CD4-positive, alpha-beta T cell treated with Interleukin-15 for 1 hour (primary cell): ENCODE data around the gene UNC13D.
A peak's percentile ranks its signal among the peaks of the same experiment; 100 is the strongest.
"Not testable (repeated sequence)": the region's sequence is repeated elsewhere in the genome, so short reads cannot be mapped to it uniquely, and the experiment has no call there.

Source experiments
- DNase-seq: peaks from one replicate; pipeline ENCODE4 v3.0.0-alpha.2; 2020

Gene UNC13D

DNA sequence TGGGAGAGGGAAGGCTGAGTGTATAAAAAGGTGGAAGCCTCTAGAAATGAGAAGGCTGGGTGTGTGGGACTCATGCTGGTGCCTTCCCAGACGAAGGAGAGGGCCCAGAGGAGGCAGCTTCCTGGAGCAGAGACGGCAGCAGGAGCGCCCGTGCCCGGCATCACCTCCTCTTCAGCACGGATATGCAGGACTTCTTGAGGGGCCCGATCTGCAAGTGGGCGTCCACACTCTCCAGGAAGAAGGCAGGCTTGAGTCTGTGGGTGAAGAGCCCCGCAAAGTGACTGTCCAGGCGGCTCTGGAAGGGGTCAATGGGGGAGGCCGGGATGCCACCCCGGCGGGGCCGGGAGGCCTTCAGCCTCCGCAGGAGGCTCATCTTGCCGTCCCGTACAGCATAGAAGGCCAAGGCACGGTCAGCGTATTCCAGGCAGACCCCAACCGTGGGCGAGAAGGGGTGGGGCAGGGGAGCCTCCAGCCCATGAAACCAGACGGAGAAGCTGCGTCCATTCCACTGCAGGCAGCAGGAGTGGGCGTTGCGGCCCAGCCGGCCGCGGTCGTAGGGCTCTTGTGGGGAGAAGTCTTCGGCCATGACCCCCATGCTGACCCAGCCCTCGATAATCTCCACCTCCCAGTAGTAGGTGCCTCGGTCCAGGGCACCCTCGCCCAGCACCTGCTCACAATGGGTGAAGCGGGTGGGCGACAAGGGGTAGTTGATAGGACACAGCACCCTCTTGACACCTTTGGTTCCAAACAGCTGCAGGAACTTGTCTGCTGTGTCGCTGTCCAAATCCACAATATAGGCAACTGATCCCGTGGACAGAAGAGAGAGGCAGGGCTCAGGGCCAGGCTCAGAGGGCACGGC, 30.3 kb upstream of the UNC13D start:
- no peak for DNase-seq

DNA sequence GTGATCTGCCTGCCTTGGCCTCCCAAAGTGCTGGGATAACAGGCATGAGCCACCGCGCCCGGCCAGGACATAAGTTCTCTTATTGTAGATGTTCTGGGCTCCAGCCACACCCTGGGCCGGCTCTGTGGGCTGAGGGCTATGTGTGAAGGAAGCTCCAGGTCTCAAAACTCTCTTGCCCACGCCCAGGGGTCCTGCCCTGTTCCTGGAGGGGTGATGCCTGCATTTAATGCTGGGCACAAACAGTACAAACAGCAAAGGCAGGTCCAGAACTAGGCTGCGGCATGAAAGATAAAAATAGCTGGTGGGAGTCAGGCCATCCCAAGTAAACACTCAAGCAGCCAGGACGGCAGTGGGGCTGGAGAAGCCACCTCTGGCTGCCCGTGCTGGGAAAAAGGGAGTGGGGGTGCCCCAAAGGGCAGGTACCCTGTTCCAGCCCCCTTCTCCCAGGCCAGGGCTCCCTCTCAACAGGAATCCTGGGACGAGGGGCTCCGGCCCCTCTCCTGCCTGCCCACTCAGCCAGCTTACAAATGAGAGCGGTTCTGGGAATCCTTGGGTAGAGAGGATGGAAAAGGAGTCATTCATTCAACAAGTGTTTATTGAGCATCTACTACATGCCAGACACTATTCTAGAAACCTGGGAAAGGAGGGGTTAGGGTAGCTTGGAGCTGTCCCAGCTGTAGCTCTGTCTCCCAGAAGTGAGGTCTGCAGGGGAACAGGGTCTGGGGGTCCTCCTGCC, 29.6 kb upstream of the UNC13D start:
- no peak for DNase-seq

DNA sequence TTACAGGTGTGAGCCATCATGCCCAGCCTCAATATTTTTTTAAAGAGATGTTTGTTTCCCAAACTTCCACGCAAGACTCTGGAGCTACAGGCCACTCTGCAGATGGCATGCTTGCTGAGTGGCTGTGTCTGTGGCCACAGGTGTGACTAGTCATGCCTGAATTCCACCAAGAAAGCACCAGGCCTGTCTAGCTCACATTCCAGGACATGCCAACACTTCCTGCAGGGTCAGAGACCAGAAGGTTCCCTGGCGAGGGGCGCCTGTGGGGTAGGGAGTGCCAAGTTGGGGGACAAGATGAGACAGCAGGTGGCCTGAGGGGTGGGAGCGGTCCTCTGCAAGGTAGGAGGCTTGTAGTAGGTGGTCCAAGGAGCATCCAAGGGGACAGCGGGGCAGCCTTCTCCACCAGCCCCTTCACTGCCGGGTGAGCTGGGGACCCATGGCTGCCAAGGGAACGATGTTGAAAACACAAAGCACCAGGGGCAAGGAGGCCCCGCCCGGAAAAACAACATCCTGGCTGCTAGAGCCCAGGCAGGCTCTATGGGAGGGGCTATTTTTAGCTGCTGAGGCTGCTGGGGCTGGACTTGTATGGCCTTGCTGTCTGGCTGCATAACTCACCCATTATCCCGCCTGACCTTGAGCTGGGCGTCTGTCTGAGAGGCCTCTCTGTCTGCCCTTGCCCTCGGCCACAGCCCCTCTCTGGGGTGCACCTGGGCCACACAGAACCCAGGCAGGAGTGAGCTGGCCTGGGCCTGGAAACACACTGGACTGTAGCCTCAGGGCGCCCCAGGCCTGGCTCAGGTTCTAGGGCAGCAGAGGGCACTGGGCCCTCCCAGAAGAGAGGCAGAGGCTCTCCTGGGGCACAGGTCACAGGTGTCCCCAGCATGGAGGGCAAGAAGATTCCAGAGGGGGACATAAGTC, 28.5 kb upstream of the UNC13D start:
- DNase-seq, result peak; percentile 72

DNA sequence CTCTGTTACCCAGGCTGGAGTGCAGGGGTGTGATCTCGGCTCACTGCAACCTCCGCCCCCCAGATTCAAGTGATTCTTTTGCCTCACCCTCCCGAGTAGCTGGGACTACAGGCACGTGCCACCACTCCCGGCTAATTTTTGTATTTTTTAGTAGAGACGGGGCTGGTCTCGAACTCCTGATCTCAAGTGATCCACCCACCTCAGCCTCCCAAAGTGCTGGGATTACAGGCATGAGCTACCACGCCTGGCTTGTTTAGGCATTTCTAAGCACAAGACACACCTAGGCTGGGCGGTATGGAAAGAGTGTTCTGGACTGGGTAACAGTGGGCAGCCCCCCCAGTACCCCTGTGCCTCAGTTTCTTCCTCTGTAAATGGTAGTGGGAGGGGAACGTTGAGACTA, 26.0 kb upstream of the UNC13D start:
- DNase-seq, result not testable (repeated sequence)

DNA sequence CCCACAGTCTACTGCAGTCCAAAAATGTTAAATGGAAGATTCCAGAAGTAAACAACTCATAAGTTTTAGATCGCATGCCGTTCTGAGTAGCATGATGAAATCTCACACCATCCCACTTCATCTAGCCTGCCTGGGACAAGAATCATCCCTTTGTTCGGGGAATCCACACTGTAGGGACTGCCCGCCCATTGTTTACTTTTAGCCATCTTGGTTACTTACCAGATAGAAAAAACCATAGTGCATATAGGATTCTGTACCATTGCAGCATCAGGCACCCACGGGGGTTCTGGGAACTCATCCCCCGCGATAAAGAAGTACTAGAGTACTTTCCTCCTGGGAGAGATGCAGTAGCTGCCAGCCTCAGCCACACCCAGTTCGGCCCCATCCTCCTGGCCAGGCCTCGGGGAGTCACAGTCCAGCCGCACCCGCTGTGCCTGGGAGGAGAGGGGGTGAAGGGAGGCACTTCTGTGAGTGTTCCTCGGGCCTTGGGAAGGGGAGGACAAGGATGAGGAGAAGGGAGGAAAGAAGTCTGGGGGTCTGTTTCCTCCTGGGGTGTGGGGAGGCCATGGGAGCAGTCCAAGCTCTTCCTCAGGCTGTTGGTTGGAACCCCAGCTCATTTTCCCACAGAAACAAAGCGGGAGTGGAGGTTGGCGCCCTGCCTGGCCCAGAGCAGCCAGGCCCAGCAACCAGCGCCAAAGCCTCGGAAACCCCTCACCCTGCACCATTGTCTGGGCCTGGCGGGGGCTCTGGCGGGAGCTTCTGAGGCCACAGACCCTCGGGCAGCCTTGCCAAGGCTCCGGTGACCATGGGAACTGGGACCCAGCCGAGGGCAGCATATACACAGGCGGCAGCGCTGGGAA, 25.3 kb upstream of the UNC13D start:
- DNase-seq, result no peak

DNA sequence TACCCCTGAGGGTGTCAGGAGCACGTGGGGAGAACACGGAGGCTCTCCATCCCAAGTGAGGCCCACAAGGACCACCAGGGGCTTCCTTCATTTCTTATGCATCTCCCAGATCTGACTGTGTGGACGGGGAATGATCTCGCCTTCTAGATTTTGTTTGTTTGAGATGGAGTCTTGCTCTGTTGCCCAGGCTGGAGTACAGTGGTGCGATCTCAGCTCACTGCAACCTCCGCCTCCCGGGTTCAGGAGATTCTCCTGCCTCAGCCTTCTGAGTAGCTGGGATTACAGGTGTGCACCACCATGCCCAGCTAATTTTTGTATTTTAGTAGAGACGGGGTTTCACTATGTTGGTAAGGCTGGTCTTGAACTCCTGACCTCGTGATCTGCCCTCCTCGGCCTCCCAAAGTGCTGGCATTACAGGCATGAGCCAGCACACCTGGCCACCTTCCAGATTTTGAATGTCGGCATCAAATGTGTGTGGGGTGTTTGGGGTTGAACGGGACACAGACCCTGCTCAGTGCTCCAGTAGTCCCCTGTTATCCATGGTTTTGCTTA, 24.6 kb upstream of the UNC13D start:
- not testable (repeated sequence) for DNase-seq

DNA sequence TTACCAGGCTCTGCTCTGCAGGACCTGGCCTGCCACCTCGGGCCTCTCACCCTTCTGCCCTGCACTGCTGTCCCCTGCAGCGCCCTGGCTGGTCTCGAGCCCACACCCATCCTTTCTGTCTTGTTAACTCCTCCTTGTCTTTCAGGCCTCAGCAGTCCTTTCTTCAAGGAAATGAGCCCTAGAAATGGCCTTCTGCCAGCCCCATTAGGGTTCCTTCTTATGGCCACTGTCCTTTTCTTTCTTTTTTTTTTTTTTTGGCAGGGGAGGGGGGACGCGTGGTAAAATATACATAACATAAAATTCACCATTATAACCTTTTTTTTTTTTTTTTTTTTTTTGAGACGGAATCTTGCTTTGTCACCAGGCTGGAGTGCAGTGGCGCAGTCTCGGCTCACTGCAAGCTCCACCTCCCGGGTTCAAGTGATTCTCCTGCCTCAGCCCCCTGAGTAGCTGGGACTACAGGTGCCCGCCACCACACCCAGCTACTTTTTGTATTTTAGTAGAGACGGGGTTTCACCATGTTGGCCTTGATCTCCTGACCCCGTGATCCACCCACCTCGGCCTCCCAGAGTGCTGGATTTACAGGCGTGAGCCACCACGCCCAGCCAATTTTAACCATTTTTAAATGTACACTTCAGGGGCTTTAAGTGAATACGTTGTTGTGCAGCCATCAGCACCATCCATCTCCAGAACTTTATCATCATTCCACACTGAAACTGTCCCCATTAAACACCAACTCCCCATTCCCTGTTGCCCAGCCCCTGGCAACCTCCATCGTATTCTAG, 21.4 kb upstream of the UNC13D start:
- DNase-seq, result not testable (repeated sequence)

DNA sequence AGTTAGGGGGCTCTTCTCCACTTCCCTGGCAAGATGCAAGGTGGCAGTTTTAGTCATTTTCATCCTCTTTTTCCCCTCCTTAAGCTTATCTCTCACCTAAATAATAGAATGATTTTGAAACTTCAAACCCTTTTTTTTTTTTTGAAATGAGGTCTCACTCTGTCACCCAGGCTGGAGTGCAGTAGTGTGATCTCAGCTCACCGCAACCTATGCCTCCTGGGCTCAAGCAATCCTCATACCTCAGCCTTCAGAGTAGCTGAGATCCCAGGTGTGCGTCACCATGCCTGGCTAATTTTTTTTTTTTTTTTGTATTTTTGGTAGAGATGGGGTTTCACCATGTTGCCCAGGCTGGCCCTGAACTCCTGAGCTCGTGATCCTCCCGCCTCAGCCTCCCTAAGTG, 20.7 kb upstream of the UNC13D start:
- DNase-seq, result not testable (repeated sequence)

DNA sequence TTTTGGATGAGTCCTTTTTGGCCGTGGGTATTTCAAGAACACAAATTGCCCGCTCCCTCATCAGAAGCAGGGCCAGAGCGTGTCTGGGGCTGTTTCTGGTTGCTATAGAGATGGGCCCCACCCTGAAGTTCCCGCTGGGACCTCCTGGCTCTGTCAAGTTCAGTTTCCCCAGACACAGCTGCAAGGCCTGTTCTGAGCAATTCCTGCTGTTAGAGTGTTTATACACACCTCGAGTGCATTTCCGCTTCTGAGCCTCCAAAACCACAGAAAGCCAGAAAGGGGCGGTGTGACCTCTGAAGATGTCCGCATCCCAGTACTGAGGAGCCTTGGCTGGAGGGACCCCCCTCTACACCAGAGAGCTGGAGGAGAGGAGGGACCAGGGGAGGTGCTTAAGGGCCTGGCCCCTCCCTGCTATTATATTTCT, 20.3 kb upstream of the UNC13D start:
- DNase-seq, result peak; percentile 80

DNA sequence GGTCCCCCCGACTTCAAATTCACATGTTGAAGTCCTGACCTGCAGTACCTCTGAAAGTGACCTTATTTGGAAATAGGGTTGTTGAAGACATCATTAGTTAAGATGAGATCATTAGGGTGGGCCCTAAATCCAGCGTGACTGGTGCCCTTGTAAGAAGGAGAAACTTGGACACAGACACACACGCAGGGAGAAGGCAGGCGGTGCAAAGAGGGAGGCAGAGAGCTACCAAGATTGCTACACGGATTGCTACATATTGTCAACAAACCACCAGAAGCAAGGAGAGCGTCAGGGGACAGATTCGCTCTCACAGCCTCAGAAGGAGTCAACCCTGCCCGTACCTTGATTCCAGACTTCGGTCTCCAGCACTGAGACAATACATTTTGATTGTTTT, 17.7 kb upstream of the UNC13D start:
- no peak for DNase-seq

DNA sequence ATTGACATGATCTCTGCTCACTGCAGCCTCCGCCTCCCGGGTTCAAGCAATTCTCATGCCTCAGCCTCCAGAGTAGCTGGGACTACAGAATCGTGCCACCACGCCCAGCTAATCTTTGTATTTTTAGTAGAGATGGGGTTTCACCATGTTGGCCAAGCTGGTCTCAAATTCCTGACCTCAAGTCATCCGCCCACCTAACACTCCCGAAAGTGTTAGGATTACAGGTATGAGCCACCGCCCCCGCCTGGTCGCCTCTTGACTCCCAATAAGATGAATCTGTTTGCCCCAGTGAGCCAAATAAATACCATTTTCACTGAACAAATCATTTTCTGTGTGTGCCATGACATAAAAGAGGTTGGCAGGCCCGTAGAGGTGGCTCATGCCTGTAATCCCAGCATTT, 15.2 kb upstream of the UNC13D start:
- not testable (repeated sequence) for DNase-seq

DNA sequence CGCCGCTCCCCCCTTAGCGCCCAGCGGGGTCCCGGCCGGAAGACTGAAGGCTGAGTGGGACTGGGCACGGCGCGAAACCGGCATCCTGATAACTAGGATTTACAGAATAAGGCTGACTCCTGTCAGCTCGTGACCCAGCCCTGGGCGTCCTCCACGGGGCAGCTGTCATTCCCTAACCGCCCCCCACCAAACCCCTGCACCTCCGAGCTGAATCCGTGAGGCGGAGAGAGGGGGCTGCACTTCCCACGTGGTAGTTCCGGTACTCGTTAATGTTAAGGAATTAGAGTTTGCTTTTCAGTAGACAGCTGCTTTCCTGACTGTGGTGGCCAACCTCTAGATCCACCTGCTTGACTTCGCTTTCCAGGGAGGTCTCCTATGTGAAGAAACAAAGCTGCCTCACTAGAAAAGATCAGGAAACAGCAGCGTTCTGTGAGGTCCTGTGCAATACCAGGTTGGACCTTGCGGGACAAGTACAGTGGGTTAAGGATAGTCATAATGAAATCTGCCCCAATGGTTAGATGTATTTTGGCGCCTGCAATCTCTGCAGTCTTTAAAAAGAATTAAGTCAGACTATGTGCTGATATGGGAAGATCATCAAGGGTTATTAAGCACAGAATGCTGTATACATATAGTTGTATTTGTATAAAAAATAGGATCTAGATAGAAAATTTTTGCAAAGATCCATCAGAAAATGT, 12.0 kb upstream of the UNC13D start:
- DNase-seq, result no peak

DNA sequence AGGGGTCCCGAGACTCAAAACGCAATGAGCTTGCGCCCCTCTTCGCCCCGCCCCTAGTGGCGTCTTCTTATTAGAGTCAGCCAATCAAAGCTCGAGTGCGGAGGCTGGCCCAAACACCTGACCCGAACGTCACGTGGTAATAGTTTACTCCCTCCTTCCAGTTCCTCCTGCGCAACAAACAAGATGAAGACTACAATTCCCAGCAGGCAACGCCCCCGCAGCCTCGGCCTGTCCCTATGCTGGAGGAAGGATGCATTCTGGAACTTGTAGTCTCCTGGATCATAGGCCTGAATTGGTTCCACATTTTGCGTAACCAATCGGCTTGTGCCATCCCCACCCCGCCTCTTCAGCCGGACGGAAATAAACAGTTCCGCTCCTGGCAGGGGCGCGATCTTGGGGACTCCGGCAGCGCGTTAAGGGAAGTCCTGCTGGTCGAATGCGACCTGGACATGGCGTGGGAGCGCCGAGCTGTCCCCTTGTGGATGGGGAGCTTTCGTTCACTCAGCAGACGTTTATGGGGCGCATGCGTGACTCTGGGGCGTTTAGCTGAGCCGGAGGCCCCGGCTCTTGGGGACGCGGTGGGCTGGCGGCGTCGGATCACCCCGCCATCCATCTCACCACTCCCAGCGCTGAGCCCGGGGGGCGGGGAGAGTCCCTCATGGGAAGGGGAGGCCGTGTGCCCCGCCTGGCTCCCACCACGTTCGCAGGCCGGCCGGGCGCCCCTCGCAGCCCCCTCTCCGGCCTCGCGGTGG, 11.3 kb upstream of the UNC13D start, which contains the start of gene WBP2:
Gene WBP2, minus strand, starts transcription at position 26 of the 752 bp plus-strand sequence. CDS start 38 bp downstream, outside the sequence.
- peak; percentile 99 for DNase-seq

DNA sequence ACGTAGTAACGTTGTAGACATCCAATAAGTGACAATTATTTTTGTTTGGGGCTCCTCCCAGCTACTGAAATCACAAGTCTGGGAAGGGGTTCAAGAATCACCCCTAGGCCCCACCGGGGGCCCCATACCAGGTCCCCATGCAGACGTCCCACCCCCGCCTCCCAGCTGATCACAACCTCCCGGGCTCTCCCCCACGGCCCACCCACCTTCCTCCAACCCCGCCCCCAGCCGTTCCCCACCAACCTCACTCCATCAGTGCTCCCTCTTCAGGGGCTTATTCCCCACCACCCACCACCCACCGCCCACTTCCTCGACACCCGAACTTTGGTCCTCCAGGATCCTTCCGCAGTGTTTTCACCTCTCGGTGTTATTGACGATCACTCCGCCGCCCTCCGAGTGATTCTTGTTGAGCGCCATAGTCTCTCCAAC, 10.7 kb upstream of the UNC13D start:
- no peak for DNase-seq

DNA sequence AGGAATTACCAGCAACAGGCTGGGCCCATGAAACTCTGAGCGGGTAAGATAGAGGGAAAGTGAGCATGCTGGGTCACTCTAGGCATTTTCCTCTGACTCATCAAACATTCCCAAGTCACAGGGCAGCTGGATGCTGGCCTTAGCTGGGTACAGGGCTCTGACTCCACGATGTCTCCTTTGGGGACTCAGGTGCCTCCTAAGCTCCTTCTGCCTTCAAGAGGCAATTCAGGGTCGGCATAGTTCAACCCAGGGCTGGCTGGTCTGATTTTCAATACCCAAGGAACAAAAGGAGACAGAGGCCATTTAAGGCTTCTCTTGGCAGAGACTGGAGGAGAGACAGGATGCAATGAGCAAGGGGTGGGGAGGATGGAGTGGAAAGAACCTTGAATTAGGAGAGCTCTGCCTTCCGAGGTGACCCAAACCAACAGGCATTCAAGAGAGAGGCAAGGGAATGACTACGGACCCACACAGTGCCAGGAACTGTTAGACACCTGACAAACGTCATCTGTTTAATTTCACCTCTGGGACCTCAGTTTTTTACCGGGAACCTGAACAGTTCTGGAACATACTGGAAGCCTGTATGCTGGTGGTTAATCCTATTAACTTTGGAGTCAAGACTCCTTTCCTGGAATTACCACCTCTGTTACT, 10.0 kb upstream of the UNC13D start:
- no peak for DNase-seq

DNA sequence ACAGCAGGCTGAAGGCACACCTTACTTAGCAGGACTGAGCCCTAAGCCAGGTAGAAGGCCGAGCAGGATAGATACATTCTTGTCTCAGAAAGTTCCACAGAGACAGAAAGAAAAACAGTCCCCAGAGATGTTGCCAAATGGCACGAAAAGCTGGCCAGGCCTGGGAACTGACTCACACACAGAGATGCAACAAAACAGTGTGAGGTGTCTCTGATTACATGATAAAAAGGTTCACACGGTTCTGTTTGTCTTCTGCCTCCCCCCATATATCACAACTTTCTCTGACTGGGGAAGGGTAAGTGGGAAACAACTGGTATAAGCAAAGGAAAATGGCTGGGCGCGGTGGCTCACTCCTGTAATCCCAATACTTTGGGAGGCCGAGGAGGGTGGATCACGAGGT, 9.2 kb upstream of the UNC13D start:
- no peak for DNase-seq

DNA sequence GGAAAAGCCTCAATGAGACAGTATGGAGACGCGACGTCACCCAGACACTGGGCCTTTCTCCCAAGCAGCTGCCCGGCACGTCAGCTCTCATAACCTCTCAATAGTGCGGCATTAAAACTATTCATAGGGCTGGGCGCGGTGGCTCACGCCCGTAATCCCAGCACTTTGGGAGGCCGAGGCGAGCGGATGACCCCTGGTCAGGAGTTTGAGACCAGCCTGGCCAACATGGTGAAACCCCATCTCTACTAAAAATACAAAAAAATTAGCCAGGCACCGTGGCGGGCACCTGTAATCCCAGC, 7.4 kb upstream of the UNC13D start:
- not testable (repeated sequence) for DNase-seq

DNA sequence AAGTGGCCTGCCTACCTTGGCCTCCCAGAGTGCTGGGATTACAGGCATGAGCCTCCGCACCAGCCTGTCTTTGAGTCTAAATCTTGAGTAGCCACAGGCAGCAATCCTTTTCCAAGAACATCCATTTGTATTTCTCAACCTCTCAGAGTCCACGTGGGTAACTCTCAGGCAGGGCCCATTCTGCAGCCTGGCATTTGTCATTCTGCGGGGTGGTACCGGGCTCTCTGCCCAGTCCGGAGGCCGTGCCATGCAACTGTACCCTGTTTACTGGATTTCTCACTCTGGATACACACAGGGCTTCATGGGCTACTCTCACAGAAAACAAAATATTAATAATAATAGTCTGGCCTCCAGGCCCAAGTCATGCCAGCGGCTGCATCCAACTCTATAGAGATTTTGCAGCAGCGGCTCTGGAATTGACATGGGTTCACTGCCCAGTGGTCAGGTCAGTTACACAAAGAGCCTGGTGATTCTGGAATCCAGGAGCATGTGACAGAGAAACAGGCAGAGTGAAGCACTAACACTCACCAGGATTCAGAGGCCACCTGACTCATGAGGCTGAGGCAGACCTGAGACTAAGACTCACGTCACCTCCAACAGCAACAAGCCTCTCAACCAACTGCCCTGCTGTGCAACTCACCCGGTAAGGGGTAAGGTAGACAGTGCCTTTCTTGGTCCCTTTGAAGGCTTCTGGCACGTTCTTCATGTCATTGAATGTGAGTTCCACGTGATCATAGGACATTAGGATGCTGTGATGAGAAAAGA, 6.9 kb upstream of the UNC13D start:
- no peak for DNase-seq
